IMR-90 (cell line): ENCODE results near the gene DNAH9. TPM values are rescaled to one million over a fixed set of nuclear protein-coding genes. Genes with fewer than 3 reads are reported as not detected.

Experiments
- ATAC-seq: fragments of 200-7000 bp; cut with Tn5 transposase; 2 replicates; pipeline ENCODE4 v1.9.1; 2020; ENCODE audit warnings: low read depth, mild to moderate bottlenecking, moderate library complexity
- BruUV-seq: library from RNA; stranded (reverse); fragments of 400-500 nt; replicated peaks from 2 replicates; lab custom pipeline; 2021; lab: Mats Ljungman, UMichigan
- CTCF ChIA-PET: fragments of 300-600 bp; formaldehyde crosslinking; extraction: SDS; loops from one replicate; lab custom pipeline; 2021; ENCODE audit warnings: antibody characterized with exemption; lab: Yijun Ruan, JAX
- POLR2A ChIA-PET: fragments of 300-600 bp; sonication (Branson Sonifier 250); formaldehyde crosslinking; loops from one replicate; lab custom pipeline; 2022; ENCODE audit warnings: antibody characterized with exemption; ENCODE audit not compliant: unreplicated experiment; lab: Charles Lee
- DNase-seq: peaks from one replicate; pipeline ENCODE4 v3.0.0; 2013
- H2AFZ ChIP-seq: replicated peaks from 2 replicates; pipeline ENCODE3; 2013; ENCODE audit warnings: low read length, mild to moderate bottlenecking; ENCODE audit not compliant: poor library complexity
- H2AK5ac ChIP-seq: 2 replicates; pipeline ENCODE4 v1.6.1; 2013; ENCODE audit warnings: low read depth, low read length, inconsistent platforms
- H2AK9ac ChIP-seq: replicated peaks from 2 replicates; pipeline ENCODE3; 2013; ENCODE audit warnings: mild to moderate bottlenecking, low read depth, low read length, moderate library complexity; ENCODE audit not compliant: poor library complexity
- H2BK120ac ChIP-seq: 2 replicates; pipeline ENCODE4 v1.6.1; 2013; ENCODE audit warnings: low read depth, low read length, inconsistent platforms
- H2BK15ac ChIP-seq: 3 replicates; pipeline ENCODE4 v1.6.1; 2013; ENCODE audit warnings: low read depth, low read length, inconsistent platforms
- H2BK20ac ChIP-seq: 2 replicates; pipeline ENCODE4 v1.6.1; 2013; ENCODE audit warnings: low read depth, mild to moderate bottlenecking, inconsistent platforms, low read length, moderate library complexity
- H2BK5ac ChIP-seq: 2 replicates; pipeline ENCODE4 v1.6.1; 2013; ENCODE audit warnings: mild to moderate bottlenecking, low read depth, low read length, inconsistent platforms; ENCODE audit not compliant: poor library complexity, severe bottlenecking
- H3K14ac ChIP-seq: replicated peaks from 2 replicates; pipeline ENCODE4 v1.6.1; 2013; ENCODE audit warnings: low read depth, low read length, inconsistent platforms
- H3K18ac ChIP-seq: 2 replicates; pipeline ENCODE4 v1.6.1; 2013; ENCODE audit warnings: low read depth, low read length, control low read depth
- H3K23ac ChIP-seq: 2 replicates; pipeline ENCODE4 v1.6.1; 2013; ENCODE audit warnings: low read depth, low read length, inconsistent platforms
- H3K27ac ChIP-seq: 2 replicates; pipeline ENCODE4 v1.5.1; 2013; ENCODE audit warnings: mild to moderate bottlenecking, control low read depth, low read length; ENCODE audit not compliant: insufficient read depth
- H3K27me3 ChIP-seq: 2 replicates; pipeline ENCODE4 v1.6.1; 2013; ENCODE audit warnings: low read length; ENCODE audit not compliant: control insufficient read depth, insufficient read depth
- H3K36me3 ChIP-seq: 2 replicates; pipeline ENCODE4 v1.6.1; 2013; ENCODE audit warnings: low read length, mixed read lengths; ENCODE audit not compliant: control insufficient read depth, insufficient read depth
- H3K4ac ChIP-seq: 2 replicates; pipeline ENCODE4 v1.6.1; 2013; ENCODE audit warnings: low read depth, low read length, inconsistent platforms
- H3K4me1 ChIP-seq: 2 replicates; pipeline ENCODE4 v1.6.1; 2013; ENCODE audit warnings: low read length, mixed read lengths; ENCODE audit not compliant: control insufficient read depth, insufficient read depth
- H3K4me2 ChIP-seq: 2 replicates; pipeline ENCODE4 v1.6.1; 2013; ENCODE audit warnings: low read depth, mild to moderate bottlenecking, control low read depth, low read length, moderate library complexity
- H3K4me3 ChIP-seq: 2 replicates; pipeline ENCODE4 v1.5.1; 2013; ENCODE audit warnings: low read depth, mild to moderate bottlenecking, control low read depth, low read length, moderate library complexity; ENCODE audit not compliant: insufficient read depth
- H3K56ac ChIP-seq: 2 replicates; pipeline ENCODE4 v1.6.1; 2013; ENCODE audit warnings: low read length, inconsistent platforms; ENCODE audit not compliant: insufficient read depth; ENCODE audit errors: extremely low read depth
- H3K79me1 ChIP-seq, 2 experiments: 2 replicates each; pipeline ENCODE4 v1.6.1; 2013; ENCODE audit warnings: low read length in 2 of 2, inconsistent platforms in 1 of 2, low read depth in 1 of 2
- H3K9ac ChIP-seq: 2 replicates; pipeline ENCODE4 v1.6.1; 2013; ENCODE audit warnings: low read depth, low read length, control low read depth
- H3K9me1 ChIP-seq: 2 replicates; pipeline ENCODE4 v1.6.1; 2013; ENCODE audit warnings: low read length, inconsistent platforms; ENCODE audit not compliant: insufficient read depth
- H3K9me3 ChIP-seq: 2 replicates; pipeline ENCODE4 v1.6.1; 2013; ENCODE audit warnings: low read length; ENCODE audit not compliant: control insufficient read depth, insufficient read depth
- H4K20me1 ChIP-seq: 2 replicates; pipeline ENCODE4 v1.6.1; 2013; ENCODE audit warnings: low read length, inconsistent platforms; ENCODE audit not compliant: insufficient read depth
- H4K5ac ChIP-seq: 2 replicates; pipeline ENCODE4 v1.6.1; 2013; ENCODE audit warnings: mild to moderate bottlenecking, low read depth, low read length, control low read depth
- H4K8ac ChIP-seq, 2 experiments: 2 replicates each; pipeline ENCODE4 v1.6.1; 2013; ENCODE audit warnings: low read depth in 2 of 2, low read length in 2 of 2, control low read depth in 1 of 2, inconsistent platforms in 1 of 2
- H4K91ac ChIP-seq: 2 replicates; pipeline ENCODE4 v1.6.1; 2013; ENCODE audit warnings: low read depth, low read length, inconsistent platforms; ENCODE audit not compliant: insufficient read depth
- BHLHE40 ChIP-seq: fragments of 150-350 bp; IDR thresholded peaks from 2 replicates; pipeline ENCODE4 v1.6.1; 2016; ENCODE audit warnings: mild to moderate bottlenecking, low read depth, low read length
- CEBPB ChIP-seq: IDR thresholded peaks from 2 replicates; pipeline ENCODE4 v1.6.1; 2012; ENCODE audit warnings: low read depth, low read length, improper control_type of control experiment
- CHD1 ChIP-seq: IDR thresholded peaks from 2 replicates; pipeline ENCODE4 v1.6.1; 2012; ENCODE audit warnings: low read depth, low read length, improper control_type of control experiment
- CTCF ChIP-seq: conservative IDR thresholded peaks from 2 replicates; pipeline ENCODE4 v1.5.1; 2012; ENCODE audit warnings: mild to moderate bottlenecking, low read depth, low read length, improper control_type of control experiment
- ELK1 ChIP-seq: fragments of 150-350 bp; IDR thresholded peaks from 2 replicates; pipeline ENCODE4 v1.6.1; 2016; ENCODE audit warnings: low read depth, mild to moderate bottlenecking, low read length, moderate library complexity, borderline replicate concordance
- FOS ChIP-seq: fragments of 150-350 bp; IDR thresholded peaks from 2 replicates; pipeline ENCODE4 v1.6.1; 2016; ENCODE audit warnings: low read depth, low read length
- MAFK ChIP-seq: IDR thresholded peaks from 2 replicates; pipeline ENCODE4 v1.6.1; 2012; ENCODE audit warnings: low read depth, low read length, improper control_type of control experiment
- MAZ ChIP-seq: IDR thresholded peaks from 2 replicates; pipeline ENCODE4 v1.6.1; 2012; ENCODE audit warnings: low read depth, mild to moderate bottlenecking, low read length, improper control_type of control experiment, moderate library complexity, borderline replicate concordance
- MXI1 ChIP-seq: IDR thresholded peaks from 2 replicates; pipeline ENCODE4 v1.6.1; 2012; ENCODE audit warnings: low read depth, mild to moderate bottlenecking, low read length, moderate library complexity, borderline replicate concordance
- NFE2L2 ChIP-seq: fragments of 150-350 bp; IDR thresholded peaks from 2 replicates; pipeline ENCODE4 v1.6.1; 2016; ENCODE audit warnings: low read depth, mild to moderate bottlenecking, low read length
- POLR2A ChIP-seq: IDR thresholded peaks from 2 replicates; pipeline ENCODE4 v1.6.1; 2012; ENCODE audit warnings: mild to moderate bottlenecking, low read depth, low read length
- RAD21 ChIP-seq: IDR thresholded peaks from 2 replicates; pipeline ENCODE4 v1.6.1; 2012; ENCODE audit warnings: low read length, improper control_type of control experiment
- RCOR1 ChIP-seq: IDR thresholded peaks from 2 replicates; pipeline ENCODE4 v1.6.1; 2012; ENCODE audit warnings: mild to moderate bottlenecking, low read length, improper control_type of control experiment; ENCODE audit not compliant: insufficient replicate concordance
- RFX5 ChIP-seq: IDR thresholded peaks from 2 replicates; pipeline ENCODE4 v1.8.0; 2012; ENCODE audit warnings: low read depth, mild to moderate bottlenecking, low read length, moderate library complexity
- SMC3 ChIP-seq: fragments of 150-350 bp; IDR thresholded peaks from 2 replicates; pipeline ENCODE4 v1.6.1; 2016; ENCODE audit warnings: low read depth, mild to moderate bottlenecking, antibody characterized with exemption, low read length, moderate library complexity
- USF2 ChIP-seq: fragments of 150-350 bp; IDR thresholded peaks from 2 replicates; pipeline ENCODE4 v1.6.1; 2017; ENCODE audit warnings: mild to moderate bottlenecking, antibody characterized with exemption, low read length, low read depth
- WGBS, 2 experiments: methylation state at CpG; one replicate each; pipeline versions ENCODE4 v1.1.5 to v1.1.7; 2013; ENCODE audit warnings: missing lambda C conversion rate in 2 of 2; ENCODE audit not compliant: insufficient read length in 1 of 2; ENCODE audit errors: extremely low coverage in 2 of 2; 5-methylcytosine and 5-hydroxymethylcytosine counted together
- dilution Hi-C: fragments of 300-500 bp; cut with HindIII; formaldehyde crosslinking; loops from one replicate; pipeline ENCODE4 v1.14.3; 2018; ENCODE audit warnings: low sequenced_read_pairs; ENCODE audit not compliant: unreplicated experiment
- in situ Hi-C: fragments of 300-500 bp; cut with MboI; formaldehyde crosslinking; loops from 3 replicates; pipeline ENCODE4 v1.14.3; 2019; ENCODE audit warnings: low sequenced_read_pairs, inconsistent platforms, mixed read lengths
- intact Hi-C: fragments of 100-400 bp; cut with micrococcal nuclease; formaldehyde crosslinking; loops from 2 replicates; pipeline ENCODE4 v1.10.0; 2022
- polyA plus RNA-seq, 3 experiments: library from polyadenylated mRNA; depleted of rRNA; stranded (reverse); fragments of >200 nt; gene quantifications; 2 replicates each; pipeline ENCODE4 v1.2.3, GENCODE V29; 2012; ENCODE audit warnings: low replicate concordance in 1 of 3
- total RNA-seq: library from RNA; depleted of rRNA; stranded (reverse); fragments of >200 nt; gene quantifications from 2 replicates; pipeline ENCODE4 v1.2.3, GENCODE V29; 2012

The DNAH9 gene
- total and polyA plus RNA-seq, 2 of the 4 experiments (the other 2 are of a cell fraction) = not detected

GRCh38 chr17:11900655-11901054 lies 302.4 kb downstream of the DNAH9 start:
- Histone ChIP-seq H2BK15ac (no peak overlapping the region), H3K4me1 (no peaks in the 10 kb centered on the region), H2AFZ (no peak overlapping the region), H3K79me1 (no peaks in the 10 kb centered on the region), H3K27ac (no peak overlapping the region), H3K27me3 (no peaks in the 10 kb centered on the region), H4K20me1 (no peaks in the 10 kb centered on the region), H3K36me3 (no peaks in the 10 kb centered on the region), H2BK5ac (no peak overlapping the region), H3K9ac (no peak overlapping the region), H3K18ac (no peak overlapping the region), H3K23ac (no peak overlapping the region), H4K91ac (no peak overlapping the region), H3K14ac (no peak overlapping the region), H4K5ac (no peak overlapping the region), H3K56ac (no peak overlapping the region), H3K4ac (no peak overlapping the region), H3K9me3 (peaks cover 16% of the 10 kb centered on the region), H3K4me2 (no peak overlapping the region), H2BK20ac (no peak overlapping the region), H4K8ac (no peak overlapping the region), H3K4me3 (no peak overlapping the region), H2AK5ac (no peak overlapping the region), H3K9me1 (no peaks in the 10 kb centered on the region), H2BK120ac (no peak overlapping the region), H2AK9ac (no peak overlapping the region)
- DNase-seq (no peak), ATAC-seq (no peak)
- TF ChIP-seq MAFK = no peak
- no peak for TF ChIP-seq CEBPB
- TF ChIP-seq RFX5 = no peak
- TF ChIP-seq CHD1 = no peak
- TF ChIP-seq USF2 = no peak
- TF ChIP-seq POLR2A = no peak
- TF ChIP-seq CTCF = no peak
- no peak for TF ChIP-seq SMC3
- no peak for TF ChIP-seq MAZ
- no peak for TF ChIP-seq MXI1
- TF ChIP-seq RAD21 = no peak
- no peak for TF ChIP-seq FOS
- no peak for TF ChIP-seq ELK1
- no peak for TF ChIP-seq BHLHE40
- TF ChIP-seq NFE2L2 = no peak
- no peak for TF ChIP-seq RCOR1
- dilution Hi-C loops (no loop called here), intact Hi-C loops (no loop called here), in situ Hi-C loops (no loop called here)
- no CpG with 5 or more reads among the region's 3 CpGs for WGBS, 2 experiments
- POLR2A ChIA-PET = interaction anchor here (0.6 kb wide), 1 partner anchor 1350 kb away, joined by 3 read pairs; no protein-coding TSS in a partner anchor
- CTCF ChIA-PET = no interaction called here
- BruUV-seq = no TSS peak
